IMR-90 (cell line): ENCODE results near the gene RAP1GAP. TPM values are rescaled to one million over a fixed set of nuclear protein-coding genes. Genes with fewer than 3 reads are reported as not detected.
A peak's percentile ranks its signal among the peaks of the same experiment; 100 is the strongest.

Source experiments
- ATAC-seq: fragments of 200-7000 bp; cut with Tn5 transposase; 2 replicates; pipeline ENCODE4 v1.9.1; 2020; ENCODE audit warnings: low read depth, mild to moderate bottlenecking, moderate library complexity
- BruUV-seq: library from RNA; stranded (reverse); fragments of 400-500 nt; replicated peaks from 2 replicates; lab custom pipeline; 2021; lab: Mats Ljungman, UMichigan
- CTCF ChIA-PET: fragments of 300-600 bp; formaldehyde crosslinking; extraction: SDS; loops from one replicate; lab custom pipeline; 2021; ENCODE audit warnings: antibody characterized with exemption; lab: Yijun Ruan, JAX
- POLR2A ChIA-PET: fragments of 300-600 bp; sonication (Branson Sonifier 250); formaldehyde crosslinking; loops from one replicate; lab custom pipeline; 2022; ENCODE audit warnings: antibody characterized with exemption; ENCODE audit not compliant: unreplicated experiment; lab: Charles Lee
- DNase-seq: peaks from one replicate; pipeline ENCODE4 v3.0.0; 2013
- H2AFZ ChIP-seq: replicated peaks from 2 replicates; pipeline ENCODE3; 2013; ENCODE audit warnings: low read length, mild to moderate bottlenecking; ENCODE audit not compliant: poor library complexity
- H2AK5ac ChIP-seq: 2 replicates; pipeline ENCODE4 v1.6.1; 2013; ENCODE audit warnings: low read depth, low read length, inconsistent platforms
- H2AK9ac ChIP-seq: replicated peaks from 2 replicates; pipeline ENCODE3; 2013; ENCODE audit warnings: mild to moderate bottlenecking, low read depth, low read length, moderate library complexity; ENCODE audit not compliant: poor library complexity
- H2BK120ac ChIP-seq: 2 replicates; pipeline ENCODE4 v1.6.1; 2013; ENCODE audit warnings: low read depth, low read length, inconsistent platforms
- H2BK15ac ChIP-seq: 3 replicates; pipeline ENCODE4 v1.6.1; 2013; ENCODE audit warnings: low read depth, low read length, inconsistent platforms
- H2BK20ac ChIP-seq: 2 replicates; pipeline ENCODE4 v1.6.1; 2013; ENCODE audit warnings: low read depth, mild to moderate bottlenecking, inconsistent platforms, low read length, moderate library complexity
- H2BK5ac ChIP-seq: 2 replicates; pipeline ENCODE4 v1.6.1; 2013; ENCODE audit warnings: mild to moderate bottlenecking, low read depth, low read length, inconsistent platforms; ENCODE audit not compliant: poor library complexity, severe bottlenecking
- H3K14ac ChIP-seq: replicated peaks from 2 replicates; pipeline ENCODE4 v1.6.1; 2013; ENCODE audit warnings: low read depth, low read length, inconsistent platforms
- H3K18ac ChIP-seq: 2 replicates; pipeline ENCODE4 v1.6.1; 2013; ENCODE audit warnings: low read depth, low read length, control low read depth
- H3K23ac ChIP-seq: 2 replicates; pipeline ENCODE4 v1.6.1; 2013; ENCODE audit warnings: low read depth, low read length, inconsistent platforms
- H3K27ac ChIP-seq: 2 replicates; pipeline ENCODE4 v1.5.1; 2013; ENCODE audit warnings: mild to moderate bottlenecking, control low read depth, low read length; ENCODE audit not compliant: insufficient read depth
- H3K27me3 ChIP-seq: 2 replicates; pipeline ENCODE4 v1.6.1; 2013; ENCODE audit warnings: low read length; ENCODE audit not compliant: control insufficient read depth, insufficient read depth
- H3K36me3 ChIP-seq: 2 replicates; pipeline ENCODE4 v1.6.1; 2013; ENCODE audit warnings: low read length, mixed read lengths; ENCODE audit not compliant: control insufficient read depth, insufficient read depth
- H3K4ac ChIP-seq: 2 replicates; pipeline ENCODE4 v1.6.1; 2013; ENCODE audit warnings: low read depth, low read length, inconsistent platforms
- H3K4me1 ChIP-seq: 2 replicates; pipeline ENCODE4 v1.6.1; 2013; ENCODE audit warnings: low read length, mixed read lengths; ENCODE audit not compliant: control insufficient read depth, insufficient read depth
- H3K4me2 ChIP-seq: 2 replicates; pipeline ENCODE4 v1.6.1; 2013; ENCODE audit warnings: low read depth, mild to moderate bottlenecking, control low read depth, low read length, moderate library complexity
- H3K4me3 ChIP-seq: 2 replicates; pipeline ENCODE4 v1.5.1; 2013; ENCODE audit warnings: low read depth, mild to moderate bottlenecking, control low read depth, low read length, moderate library complexity; ENCODE audit not compliant: insufficient read depth
- H3K56ac ChIP-seq: 2 replicates; pipeline ENCODE4 v1.6.1; 2013; ENCODE audit warnings: low read length, inconsistent platforms; ENCODE audit not compliant: insufficient read depth; ENCODE audit errors: extremely low read depth
- H3K79me1 ChIP-seq, 2 experiments: 2 replicates each; pipeline ENCODE4 v1.6.1; 2013; ENCODE audit warnings: low read length in 2 of 2, inconsistent platforms in 1 of 2, low read depth in 1 of 2
- H3K9ac ChIP-seq: 2 replicates; pipeline ENCODE4 v1.6.1; 2013; ENCODE audit warnings: low read depth, low read length, control low read depth
- H3K9me1 ChIP-seq: 2 replicates; pipeline ENCODE4 v1.6.1; 2013; ENCODE audit warnings: low read length, inconsistent platforms; ENCODE audit not compliant: insufficient read depth
- H3K9me3 ChIP-seq: 2 replicates; pipeline ENCODE4 v1.6.1; 2013; ENCODE audit warnings: low read length; ENCODE audit not compliant: control insufficient read depth, insufficient read depth
- H4K20me1 ChIP-seq: 2 replicates; pipeline ENCODE4 v1.6.1; 2013; ENCODE audit warnings: low read length, inconsistent platforms; ENCODE audit not compliant: insufficient read depth
- H4K5ac ChIP-seq: 2 replicates; pipeline ENCODE4 v1.6.1; 2013; ENCODE audit warnings: mild to moderate bottlenecking, low read depth, low read length, control low read depth
- H4K8ac ChIP-seq, 2 experiments: 2 replicates each; pipeline ENCODE4 v1.6.1; 2013; ENCODE audit warnings: low read depth in 2 of 2, low read length in 2 of 2, control low read depth in 1 of 2, inconsistent platforms in 1 of 2
- H4K91ac ChIP-seq: 2 replicates; pipeline ENCODE4 v1.6.1; 2013; ENCODE audit warnings: low read depth, low read length, inconsistent platforms; ENCODE audit not compliant: insufficient read depth
- CEBPB ChIP-seq: IDR thresholded peaks from 2 replicates; pipeline ENCODE4 v1.6.1; 2012; ENCODE audit warnings: low read depth, low read length, improper control_type of control experiment
- MXI1 ChIP-seq: IDR thresholded peaks from 2 replicates; pipeline ENCODE4 v1.6.1; 2012; ENCODE audit warnings: low read depth, mild to moderate bottlenecking, low read length, moderate library complexity, borderline replicate concordance
- NFE2L2 ChIP-seq: fragments of 150-350 bp; IDR thresholded peaks from 2 replicates; pipeline ENCODE4 v1.6.1; 2016; ENCODE audit warnings: low read depth, mild to moderate bottlenecking, low read length
- RCOR1 ChIP-seq: IDR thresholded peaks from 2 replicates; pipeline ENCODE4 v1.6.1; 2012; ENCODE audit warnings: mild to moderate bottlenecking, low read length, improper control_type of control experiment; ENCODE audit not compliant: insufficient replicate concordance
- WGBS, 2 experiments: methylation state at CpG; one replicate each; pipeline versions ENCODE4 v1.1.5 to v1.1.7; 2013; ENCODE audit warnings: missing lambda C conversion rate in 2 of 2; ENCODE audit not compliant: insufficient read length in 1 of 2; ENCODE audit errors: extremely low coverage in 2 of 2; 5-methylcytosine and 5-hydroxymethylcytosine counted together
- dilution Hi-C: fragments of 300-500 bp; cut with HindIII; formaldehyde crosslinking; loops from one replicate; pipeline ENCODE4 v1.14.3; 2018; ENCODE audit warnings: low sequenced_read_pairs; ENCODE audit not compliant: unreplicated experiment
- in situ Hi-C: fragments of 300-500 bp; cut with MboI; formaldehyde crosslinking; loops from 3 replicates; pipeline ENCODE4 v1.14.3; 2019; ENCODE audit warnings: low sequenced_read_pairs, inconsistent platforms, mixed read lengths
- intact Hi-C: fragments of 100-400 bp; cut with micrococcal nuclease; formaldehyde crosslinking; loops from 2 replicates; pipeline ENCODE4 v1.10.0; 2022
- polyA plus RNA-seq, 3 experiments: library from polyadenylated mRNA; depleted of rRNA; stranded (reverse); fragments of >200 nt; gene quantifications; 2 replicates each; pipeline ENCODE4 v1.2.3, GENCODE V29; 2012; ENCODE audit warnings: low replicate concordance in 1 of 3
- total RNA-seq: library from RNA; depleted of rRNA; stranded (reverse); fragments of >200 nt; gene quantifications from 2 replicates; pipeline ENCODE4 v1.2.3, GENCODE V29; 2012
- TF ChIP-seq, protein P1 (sequence below): conservative IDR thresholded peaks from 2 replicates; pipeline ENCODE4 v1.5.1; 2012; ENCODE audit warnings: mild to moderate bottlenecking, low read depth, low read length, improper control_type of control experiment
- TF ChIP-seq, protein P2 (sequence below): fragments of 150-350 bp; IDR thresholded peaks from 2 replicates; pipeline ENCODE4 v1.6.1; 2017; ENCODE audit warnings: mild to moderate bottlenecking, antibody characterized with exemption, low read length, low read depth

RAP1GAP gene
- total and polyA plus RNA-seq, 2 of the 4 experiments (the other 2 are of a cell fraction), result under 0.01 to 0.10 TPM

DNA sequence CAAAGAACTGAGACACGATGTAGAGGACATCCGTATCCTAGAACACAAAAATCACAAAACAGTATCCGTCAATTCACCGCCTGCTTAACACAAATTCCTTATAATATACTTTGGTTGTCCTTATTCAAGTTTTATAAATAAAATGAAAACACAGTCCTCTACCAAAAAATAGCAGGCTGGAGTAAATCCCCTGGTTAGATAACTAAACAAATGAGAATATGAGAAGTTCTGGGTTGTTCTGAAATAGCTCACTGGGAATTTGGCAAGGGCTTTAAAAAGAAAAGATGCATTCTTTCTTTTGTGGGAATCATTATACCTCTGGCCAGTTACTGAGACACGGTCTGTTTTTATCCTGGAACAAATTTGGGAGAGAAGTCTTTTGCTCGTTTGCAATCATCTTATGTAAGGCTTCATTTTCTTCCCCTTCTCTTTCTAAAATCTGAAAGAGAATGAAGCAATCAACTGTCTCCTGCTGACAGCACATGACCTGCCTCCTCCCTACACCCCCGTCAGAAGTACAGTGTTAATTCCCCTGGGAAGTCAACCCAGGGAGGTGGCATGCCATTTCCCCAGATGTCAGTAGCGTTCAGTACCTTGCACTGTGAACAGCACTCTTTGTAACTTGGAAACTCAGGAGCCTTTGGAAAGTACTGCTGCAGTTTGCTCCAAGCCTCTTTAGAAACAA is 37.1 kb upstream of the RAP1GAP start:
- Histone ChIP-seq H3K56ac (no peak overlapping the region), H2BK20ac (no peak overlapping the region), H4K8ac (no peak overlapping the region), H3K27ac (no peak overlapping the region), H3K9me1 (no peaks in the 10 kb centered on the region; the same call in 1 of the 2 replicates), H4K91ac (no peak overlapping the region), H2AK9ac (no peak overlapping the region), H3K9me3 (no peaks in the 10 kb centered on the region), H3K4me3 (no peak overlapping the region), H3K4ac (no peak overlapping the region), H3K14ac (no peak overlapping the region), H4K20me1 (peaks cover 7% of the 10 kb centered on the region; the same call in 1 of the 2 replicates), H3K4me2 (no peak overlapping the region), H3K79me1 (peaks cover 14 to 48% of the 10 kb centered on the region in 2 experiments; a peak in 3 of 4 replicates), H2AFZ (no peak overlapping the region), H3K27me3 (no peaks in the 10 kb centered on the region), H3K9ac (no peak overlapping the region), H2AK5ac (no peak overlapping the region), H4K5ac (no peak overlapping the region), H3K23ac (no peak overlapping the region), H3K18ac (no peak overlapping the region), H2BK15ac (no peak overlapping the region), H2BK5ac (no peak overlapping the region), H3K36me3 (peaks cover 20% of the 10 kb centered on the region), H3K4me1 (peaks cover 10% of the 10 kb centered on the region), H2BK120ac (no peak overlapping the region)
- dilution Hi-C loops, result no loop called here
- CTCF ChIA-PET, result interaction anchor here (0.8 kb wide), 1 partner anchor 12 kb away, joined by 4 read pairs; no protein-coding TSS in a partner anchor
- POLR2A ChIA-PET, result no interaction called here
- in situ Hi-C loops, result loop anchor here (25.0 kb wide), 1 partner anchor 256 kb away; no protein-coding TSS in a partner anchor
- intact Hi-C loops, result loop anchor here (5.0 to 10.0 kb wide), 2 partner anchors 36 to 259 kb away; no protein-coding TSS in a partner anchor
- BruUV-seq, result no TSS peak
- ATAC-seq (peak; percentile 40; the same call in 1 of the 2 replicates), DNase-seq (peak; percentile 43)
- no CpG with 5 or more reads among the region's 8 CpGs for WGBS, 2 experiments
- TF ChIP-seq MXI1 (peak; percentile 52; the same call in 1 of the 2 replicates), RCOR1 (no peak), CEBPB (0 out of 2 replicates have a peak, but pooled peaks have one; percentile 30), NFE2L2 (no peak)
- TF ChIP-seq, protein P1, sequence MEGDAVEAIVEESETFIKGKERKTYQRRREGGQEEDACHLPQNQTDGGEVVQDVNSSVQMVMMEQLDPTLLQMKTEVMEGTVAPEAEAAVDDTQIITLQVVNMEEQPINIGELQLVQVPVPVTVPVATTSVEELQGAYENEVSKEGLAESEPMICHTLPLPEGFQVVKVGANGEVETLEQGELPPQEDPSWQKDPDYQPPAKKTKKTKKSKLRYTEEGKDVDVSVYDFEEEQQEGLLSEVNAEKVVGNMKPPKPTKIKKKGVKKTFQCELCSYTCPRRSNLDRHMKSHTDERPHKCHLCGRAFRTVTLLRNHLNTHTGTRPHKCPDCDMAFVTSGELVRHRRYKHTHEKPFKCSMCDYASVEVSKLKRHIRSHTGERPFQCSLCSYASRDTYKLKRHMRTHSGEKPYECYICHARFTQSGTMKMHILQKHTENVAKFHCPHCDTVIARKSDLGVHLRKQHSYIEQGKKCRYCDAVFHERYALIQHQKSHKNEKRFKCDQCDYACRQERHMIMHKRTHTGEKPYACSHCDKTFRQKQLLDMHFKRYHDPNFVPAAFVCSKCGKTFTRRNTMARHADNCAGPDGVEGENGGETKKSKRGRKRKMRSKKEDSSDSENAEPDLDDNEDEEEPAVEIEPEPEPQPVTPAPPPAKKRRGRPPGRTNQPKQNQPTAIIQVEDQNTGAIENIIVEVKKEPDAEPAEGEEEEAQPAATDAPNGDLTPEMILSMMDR, result no peak
- TF ChIP-seq, protein P2, sequence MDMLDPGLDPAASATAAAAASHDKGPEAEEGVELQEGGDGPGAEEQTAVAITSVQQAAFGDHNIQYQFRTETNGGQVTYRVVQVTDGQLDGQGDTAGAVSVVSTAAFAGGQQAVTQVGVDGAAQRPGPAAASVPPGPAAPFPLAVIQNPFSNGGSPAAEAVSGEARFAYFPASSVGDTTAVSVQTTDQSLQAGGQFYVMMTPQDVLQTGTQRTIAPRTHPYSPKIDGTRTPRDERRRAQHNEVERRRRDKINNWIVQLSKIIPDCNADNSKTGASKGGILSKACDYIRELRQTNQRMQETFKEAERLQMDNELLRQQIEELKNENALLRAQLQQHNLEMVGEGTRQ, result no peak
